C4-2B (cell line): Measurements from ENCODE around the gene RNU5B-1.

Experiments
- CTCF ChIP-seq: fragments of 450-650 bp; conservative IDR thresholded peaks from 2 replicates; pipeline ENCODE4 v1.5.1; 2017; ENCODE audit warnings: mild to moderate bottlenecking
- ZFX ChIP-seq: fragments of 450-650 bp; IDR thresholded peaks from 2 replicates; pipeline ENCODE4 v1.6.1; 2017

GRCh38 chr15:65303687-65304380 lies 643 bp upstream of the RNU5B-1 start:
- no peak for TF ChIP-seq CTCF
- peak; percentile 26; the same call in 1 of the 2 replicates for TF ChIP-seq ZFX
